Activated B cell treated with CpG ODN at 0.5 μM for 24 hours (primary cell): ENCODE data around the gene CD80. TPM values are rescaled to one million over a fixed set of nuclear protein-coding genes. Genes with fewer than 3 reads are reported as not detected.

ENCODE experiments used
- ATAC-seq: fragments of 200-7000 bp; cut with Tn5 transposase; one replicate; pipeline ENCODE4 v1.10.0; 2021; ENCODE audit warnings: low read depth, mild to moderate bottlenecking, moderate library complexity
- CTCF ChIA-PET: fragments of 350-600 bp; sonication (Branson Sonifier 250); formaldehyde crosslinking; loops from one replicate; lab custom pipeline; 2021; ENCODE audit warnings: antibody characterized with exemption; lab: Charles Lee
- POLR2A ChIA-PET: fragments of 350-600 bp; sonication (Branson Sonifier 250); formaldehyde crosslinking; loops from one replicate; lab custom pipeline; 2021; ENCODE audit warnings: antibody characterized with exemption; lab: Charles Lee
- DNase-seq: peaks from one replicate; pipeline ENCODE4 v3.0.0; 2022
- H3K27ac Mint-ChIP-seq: one replicate; pipeline ENCODE4 v1.8.0; 2020; ENCODE audit warnings: mixed read lengths
- H3K27me3 Mint-ChIP-seq: one replicate; pipeline ENCODE4 v1.8.0; 2021; ENCODE audit warnings: mixed read lengths
- H3K36me3 Mint-ChIP-seq: one replicate; pipeline ENCODE4 v1.8.0; 2021; ENCODE audit warnings: low read depth, mixed read lengths
- H3K4me1 Mint-ChIP-seq: one replicate; pipeline ENCODE4 v1.8.0; 2021; ENCODE audit warnings: mixed read lengths
- H3K4me3 Mint-ChIP-seq: one replicate; pipeline ENCODE4 v1.8.0; 2020; ENCODE audit warnings: mild to moderate bottlenecking, mixed read lengths
- H3K9me3 Mint-ChIP-seq: one replicate; pipeline ENCODE4 v1.8.0; 2020; ENCODE audit warnings: mixed read lengths
- CTCF ChIP-seq: fragments of 200-600 bp; IDR thresholded peaks from one replicate; pipeline ENCODE4 v1.8.0; 2022; ENCODE audit warnings: antibody characterized with exemption, mild to moderate bottlenecking
- intact Hi-C: fragments of 100-400 bp; cut with micrococcal nuclease; formaldehyde crosslinking; loops from one replicate; pipeline ENCODE4 v1.15.1; 2024
- total RNA-seq: library from RNA; stranded (reverse); gene quantifications from 2 replicates; pipeline ENCODE4 v1.2.3, GENCODE V29; 2022

The CD80 gene
- total RNA-seq, 1 donor from 2014 or later = 88.1 TPM

GRCh38 chr3:119506631-119507030 lies 52.8 kb downstream of the CD80 start:
- H3K9me3 Mint-ChIP-seq = no peaks in the 10 kb centered on the region
- no peak for DNase-seq
- TF ChIP-seq CTCF = no peak
- ChIA-PET CTCF (no interaction called here), POLR2A (interaction anchor here (1.1 kb wide), 1 partner anchor 8 kb away, joined by 5 read pairs; the partner anchor contains the start of gene TIMMDC1)
- intact Hi-C loops = no loop called here
- H3K4me3 Mint-ChIP-seq = no peak overlapping the region
- H3K36me3 Mint-ChIP-seq = peaks cover 68% of the 10 kb centered on the region
- no peak overlapping the region for H3K27ac Mint-ChIP-seq
- peaks cover 14% of the 10 kb centered on the region for H3K4me1 Mint-ChIP-seq
- H3K27me3 Mint-ChIP-seq = no peaks in the 10 kb centered on the region
- no peak for ATAC-seq

- Mint-ChIP-seq H3K27me3 (no peaks in the 10 kb centered on the region), H3K36me3 (peaks cover 41% of the 10 kb centered on the region), H3K27ac (peak overlapping the region; percentile 13), H3K4me1 (peaks cover 38% of the 10 kb centered on the region), H3K9me3 (no peaks in the 10 kb centered on the region), H3K4me3 (peak overlapping the region; percentile 5)
- ATAC-seq (no peak), DNase-seq (no peak)
- POLR2A ChIA-PET = interaction anchor here (0.6 to 1.2 kb wide), 2 partner anchors 35 to 39 kb away, joined by 3 read pairs; no protein-coding TSS in a partner anchor
- intact Hi-C loops = no loop called here
- no peak for TF ChIP-seq CTCF
- CTCF ChIA-PET = no interaction called here
These were observed 58.5 kb downstream of the CD80 start for GRCh38 chr3:119500901-119501300.

- POLR2A ChIA-PET = interaction anchor here (0.6 to 1.1 kb wide), 2 partner anchors 11 to 34 kb away, joined by 3 to 4 read pairs; no protein-coding TSS in a partner anchor
- Mint-ChIP-seq H3K27ac (peak overlapping the region; percentile 13), H3K4me3 (no peak overlapping the region), H3K36me3 (peaks cover 35% of the 10 kb centered on the region), H3K9me3 (no peaks in the 10 kb centered on the region), H3K27me3 (no peaks in the 10 kb centered on the region), H3K4me1 (peaks cover 38% of the 10 kb centered on the region)
- CTCF ChIA-PET = no interaction called here
- intact Hi-C loops = no loop called here
- no peak for ATAC-seq
- TF ChIP-seq CTCF = no peak
- no peak for DNase-seq
These were observed 59.1 kb downstream of the CD80 start for GRCh38 chr3:119500265-119500664.

GRCh38 chr3:119498186-119499011 lies 61.0 kb downstream of the CD80 start, which contains the start of gene TIMMDC1:
Gene TIMMDC1, plus strand, starts transcription at chr3:119498547. Its CDS starts 187 bp downstream, at chr3:119498734.
- peak; percentile 98 for ATAC-seq
- CTCF ChIA-PET = interaction anchor here (0.6 to 3.1 kb wide), 4 partner anchors 61 to 615 kb away, joined by 3 to 20 read pairs (median 8); partner anchors contain the start of gene CD80

More at GRCh38 chr3:119498186-119499011, 61.0 kb downstream of the CD80 start, which contains the start of gene TIMMDC1:
- Mint-ChIP-seq H3K27me3 (no peaks in the 10 kb centered on the region), H3K4me1 (peaks cover 38% of the 10 kb centered on the region), H3K9me3 (no peaks in the 10 kb centered on the region), H3K4me3 (peak within 1 kb of the TSS; percentile 99), H3K36me3 (peaks cover 19% of the 10 kb centered on the region), H3K27ac (peak within 1 kb of the TSS; percentile 97)
- DNase-seq = peak; percentile 96
- intact Hi-C loops = loop anchor here (1.0 to 10.0 kb wide), 11 partner anchors 29 to 596 kb away; partner anchors contain the start of genes COX17, GSK3B and TMEM39A
- TF ChIP-seq CTCF = no peak
- POLR2A ChIA-PET = interaction anchor here (0.5 to 3.3 kb wide), 34 partner anchors 9 to 1098 kb away, joined by 3 to 102 read pairs (median 6); partner anchors contain the start of genes ADPRH, B4GALT4, CD80 and COX17
